ENCODE data around the gene SAMM50.

SAMM50 gene

DNA sequence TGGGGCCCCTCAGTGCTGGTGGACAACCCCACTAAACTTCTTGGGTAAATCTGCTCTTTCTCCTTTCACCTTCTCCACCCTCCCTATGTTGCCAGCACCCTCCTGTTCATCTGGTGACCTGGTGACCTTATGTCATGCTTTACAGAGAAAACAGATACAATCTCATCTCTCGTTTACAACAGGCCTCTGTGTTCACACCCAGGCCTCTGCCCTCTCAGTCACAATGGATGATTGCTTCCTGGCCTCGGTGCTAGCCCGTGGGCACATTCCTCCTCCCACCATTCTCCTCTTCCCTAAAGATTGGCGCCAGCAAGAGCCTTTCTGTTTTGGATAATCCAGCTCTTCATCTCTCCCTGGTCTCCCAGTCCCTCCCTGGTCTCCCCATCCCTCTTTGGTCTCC, 43.9 kb upstream of the SAMM50 start:
- Histone ChIP-seq H2AK5ac (ENCODE audit: low read depth, low read length) (no peak overlapping the region), H3K4me1 (ENCODE audit: control insufficient read depth in 2 of 2, insufficient read depth in 1 of 2, low read depth in 1 of 2, low read length in 2 of 2) (peaks cover 0 to 3% of the 10 kb centered on the region in 2 donors), H3K14ac (ENCODE audit: low read length) (no peak overlapping the region), H3K79me1 (ENCODE audit: low read depth, low read length) (no peaks in the 10 kb centered on the region), H4K91ac (ENCODE audit: low read depth, low read length, poor library complexity) (no peak overlapping the region), H2AFZ (ENCODE audit: low read length) (no peak overlapping the region), H2BK12ac (ENCODE audit: low read length) (no peak overlapping the region), H3K23ac (ENCODE audit: low read depth, low read length, poor library complexity) (no peak overlapping the region), H2BK120ac (ENCODE audit: low read depth, low read length) (no peak overlapping the region), H2BK15ac (ENCODE audit: low read length) (no peak overlapping the region), H3K36me3 (replicated peaks in 1 of 2; ENCODE audit: control insufficient read depth in 2 of 2, insufficient read depth in 2 of 2, low read length in 2 of 2) (no peaks in the 10 kb centered on the region), H3K9me3 (replicated peaks in 1 of 2; ENCODE audit: control insufficient read depth in 2 of 2, insufficient read depth in 1 of 2, low read depth in 1 of 2, low read length in 2 of 2) (peaks cover 0 to 3% of the 10 kb centered on the region in 2 donors), H3K4me3 (ENCODE audit: low read length in 2 of 2) (no peak overlapping the region), H3K18ac (ENCODE audit: low read length) (no peak overlapping the region), H4K8ac (ENCODE audit: low read depth, low read length) (no peak overlapping the region), H3K27ac (replicated peaks; ENCODE audit: low read length) (no peak overlapping the region), H3K4me2 (ENCODE audit: insufficient read depth, low read length, poor library complexity, severe bottlenecking) (no peak overlapping the region), H3K4ac (ENCODE audit: low read length) (no peak overlapping the region), H2BK5ac (ENCODE audit: low read length) (no peak overlapping the region), H3K9ac (ENCODE audit: low read depth, low read length, poor library complexity) (no peak overlapping the region), H3K27me3 (ENCODE audit: control insufficient read depth in 3 of 3, insufficient read depth in 3 of 3, low read depth in 1 of 3, low read length in 3 of 3) (peaks cover 0 to 31% (median 0%) of the 10 kb centered on the region in 3 experiments)
- DNase-seq (ENCODE audit: low spot score): no peak
- WGBS, 2 donors (ENCODE audit: extremely low coverage in 2 of 2, insufficient read length in 2 of 2, insufficient replicate concordance in 1 of 2): no CpG with 5 or more reads among the region's 4 CpGs

DNA sequence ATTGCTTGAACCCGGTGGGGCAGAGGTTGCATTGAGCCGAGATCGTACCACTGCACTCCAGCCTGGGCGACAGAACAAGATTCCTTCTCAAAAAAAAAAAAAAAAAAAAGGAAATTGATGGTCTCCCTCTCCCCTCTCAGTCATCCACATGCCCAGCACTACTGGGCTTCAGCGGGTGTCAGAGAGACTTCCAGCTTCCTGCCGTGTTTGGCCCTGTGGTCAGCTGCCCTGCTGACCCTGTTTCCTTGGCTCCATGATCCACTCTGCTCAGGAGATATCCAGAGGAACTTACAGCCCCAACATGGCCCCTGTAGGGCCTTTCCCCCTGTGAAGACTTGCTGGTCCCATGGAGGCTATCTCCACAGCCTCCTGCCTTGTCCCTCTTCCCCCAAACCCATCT, 37.7 kb upstream of the SAMM50 start:
- WGBS, 2 donors (ENCODE audit: extremely low coverage in 2 of 2, insufficient read length in 2 of 2, insufficient replicate concordance in 1 of 2): no CpG with 5 or more reads among the region's 6 CpGs
- H3K79me1 ChIP-seq (ENCODE audit: low read depth, low read length): no peaks in the 10 kb centered on the region
- H3K36me3 ChIP-seq (replicated peaks in 1 of 2; ENCODE audit: control insufficient read depth in 2 of 2, insufficient read depth in 2 of 2, low read length in 2 of 2): no peaks in the 10 kb centered on the region
- no peak overlapping the region for H4K91ac ChIP-seq (ENCODE audit: low read depth, low read length, poor library complexity)
- no peak overlapping the region for H3K4ac ChIP-seq (ENCODE audit: low read length)
- H2AFZ ChIP-seq (ENCODE audit: low read length): no peak overlapping the region
- H3K4me2 ChIP-seq (ENCODE audit: insufficient read depth, low read length, poor library complexity, severe bottlenecking): no peak overlapping the region
- peaks cover 0 to 5% (median 5%) of the 10 kb centered on the region in 3 experiments for H3K27me3 ChIP-seq (ENCODE audit: control insufficient read depth in 3 of 3, insufficient read depth in 3 of 3, low read depth in 1 of 3, low read length in 3 of 3)
- no peak overlapping the region for H2AK5ac ChIP-seq (ENCODE audit: low read depth, low read length)
- no peak overlapping the region for H2BK15ac ChIP-seq (ENCODE audit: low read length)
- H3K9ac ChIP-seq (ENCODE audit: low read depth, low read length, poor library complexity): no peak overlapping the region
- H3K4me1 ChIP-seq (ENCODE audit: control insufficient read depth in 2 of 2, insufficient read depth in 1 of 2, low read depth in 1 of 2, low read length in 2 of 2): peaks cover 12% of the 10 kb centered on the region in 2 donors
- no peak overlapping the region for H4K8ac ChIP-seq (ENCODE audit: low read depth, low read length)
- H2BK12ac ChIP-seq (ENCODE audit: low read length): no peak overlapping the region
- H3K23ac ChIP-seq (ENCODE audit: low read depth, low read length, poor library complexity): no peak overlapping the region
- H3K4me3 ChIP-seq (ENCODE audit: low read length in 2 of 2): no peak overlapping the region
- no peak overlapping the region for H3K14ac ChIP-seq (ENCODE audit: low read length)
- peak overlapping the region; percentile 51 for H3K18ac ChIP-seq (ENCODE audit: low read length)
- no peak overlapping the region for H2BK5ac ChIP-seq (ENCODE audit: low read length)
- no peak for DNase-seq (ENCODE audit: low spot score)
- H3K27ac ChIP-seq (replicated peaks; ENCODE audit: low read length): no peak overlapping the region
- peaks cover 0 to 3% of the 10 kb centered on the region in 2 donors for H3K9me3 ChIP-seq (replicated peaks in 1 of 2; ENCODE audit: control insufficient read depth in 2 of 2, insufficient read depth in 1 of 2, low read depth in 1 of 2, low read length in 2 of 2)
- no peak overlapping the region for H2BK120ac ChIP-seq (ENCODE audit: low read depth, low read length)

DNA sequence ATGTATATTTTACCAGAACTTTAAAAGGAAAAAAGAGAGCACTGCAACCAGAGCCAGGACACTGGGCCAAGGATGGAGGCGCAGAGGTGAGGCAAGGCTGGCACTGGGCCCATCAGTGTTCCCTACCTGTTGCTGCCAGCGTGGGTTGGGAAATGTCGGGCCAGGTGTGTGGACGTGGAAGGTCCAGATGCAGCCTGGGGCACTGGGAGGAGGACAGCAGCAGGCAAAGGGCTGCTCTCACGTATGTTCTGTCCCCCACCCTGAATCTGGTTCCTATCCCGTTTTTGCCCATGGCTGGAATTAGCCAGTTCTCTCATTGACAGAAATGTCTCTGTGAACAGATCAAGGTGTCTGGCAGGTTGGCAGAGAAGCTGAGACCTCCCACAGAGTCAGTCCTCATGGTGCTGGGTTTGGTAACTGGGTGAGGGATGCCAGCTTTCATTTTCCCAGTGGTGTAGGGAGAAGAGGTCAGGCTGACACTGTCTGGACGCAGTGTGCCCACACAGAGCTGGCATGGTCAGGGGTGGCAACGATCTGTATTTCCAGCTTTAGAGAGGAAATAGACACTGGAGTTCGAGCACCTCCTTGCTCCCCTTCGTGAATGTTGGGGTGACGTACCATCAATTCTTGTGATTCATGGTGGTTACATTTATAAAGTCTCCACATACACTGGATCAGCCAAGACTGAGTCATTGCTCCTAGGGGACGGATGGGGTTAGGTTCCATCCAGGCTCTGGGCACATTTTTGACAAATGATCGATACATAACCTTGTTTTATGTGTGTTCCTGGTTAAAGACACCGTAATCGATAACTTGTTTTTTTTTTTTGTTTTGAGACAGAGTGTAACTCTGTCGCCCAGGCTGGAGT, 35.9 kb upstream of the SAMM50 start:
- no peak overlapping the region for H2AK5ac ChIP-seq (ENCODE audit: low read depth, low read length)

DNA sequence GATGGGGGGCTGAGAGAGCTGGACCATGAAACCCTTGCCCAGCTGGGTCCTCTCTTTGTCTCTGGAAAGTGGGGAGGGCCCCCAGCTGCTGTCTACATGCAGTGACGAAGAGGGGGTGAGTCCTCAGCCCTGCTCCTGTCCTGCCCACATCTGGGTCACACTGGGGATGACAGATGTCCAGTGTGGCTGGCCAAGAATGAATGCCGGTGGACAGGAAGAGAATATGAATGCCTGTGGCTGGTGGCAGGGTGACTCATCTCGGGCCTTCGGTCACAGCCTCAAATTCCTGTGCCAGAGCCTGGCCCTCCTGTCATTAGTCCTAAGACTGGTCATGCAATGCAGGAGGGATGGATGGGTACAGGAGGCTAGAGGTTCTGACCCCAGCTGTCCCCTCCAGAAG, 33.9 kb upstream of the SAMM50 start:
- H2BK15ac ChIP-seq (ENCODE audit: low read length): peak overlapping the region; percentile 8
- DNase-seq (ENCODE audit: low spot score): no peak
- H2BK120ac ChIP-seq (ENCODE audit: low read depth, low read length): no peak overlapping the region
- H2BK12ac ChIP-seq (ENCODE audit: low read length): no peak overlapping the region
- peaks cover 0 to 5% (median 5%) of the 10 kb centered on the region in 3 experiments for H3K27me3 ChIP-seq (ENCODE audit: control insufficient read depth in 3 of 3, insufficient read depth in 3 of 3, low read depth in 1 of 3, low read length in 3 of 3)
- WGBS, 2 donors (ENCODE audit: extremely low coverage in 2 of 2, insufficient read length in 2 of 2, insufficient replicate concordance in 1 of 2): no CpG with 5 or more reads among the region's 4 CpGs
- H2AFZ ChIP-seq (ENCODE audit: low read length): peak overlapping the region; percentile 1
- no peak overlapping the region for H4K8ac ChIP-seq (ENCODE audit: low read depth, low read length)
- peak overlapping the region; percentile 1 for H2AK5ac ChIP-seq (ENCODE audit: low read depth, low read length)
- H3K18ac ChIP-seq (ENCODE audit: low read length): peak overlapping the region; percentile 87
- no peaks in the 10 kb centered on the region for H3K79me1 ChIP-seq (ENCODE audit: low read depth, low read length)
- H3K4me1 ChIP-seq (ENCODE audit: control insufficient read depth in 2 of 2, insufficient read depth in 1 of 2, low read depth in 1 of 2, low read length in 2 of 2): peaks cover 21 to 27% of the 10 kb centered on the region in 2 donors
- H3K23ac ChIP-seq (ENCODE audit: low read depth, low read length, poor library complexity): peak overlapping the region; percentile 45
- H3K36me3 ChIP-seq (replicated peaks in 1 of 2; ENCODE audit: control insufficient read depth in 2 of 2, insufficient read depth in 2 of 2, low read length in 2 of 2): no peaks in the 10 kb centered on the region
- no peak overlapping the region for H3K14ac ChIP-seq (ENCODE audit: low read length)
- H4K91ac ChIP-seq (ENCODE audit: low read depth, low read length, poor library complexity): no peak overlapping the region
- H3K4me2 ChIP-seq (ENCODE audit: insufficient read depth, low read length, poor library complexity, severe bottlenecking): no peak overlapping the region
- no peak overlapping the region for H3K4me3 ChIP-seq (ENCODE audit: low read length in 2 of 2)
- H3K27ac ChIP-seq (replicated peaks; ENCODE audit: low read length): no peak overlapping the region
- H3K4ac ChIP-seq (ENCODE audit: low read length): no peak overlapping the region
- no peak overlapping the region for H2BK5ac ChIP-seq (ENCODE audit: low read length)
- no peaks in the 10 kb centered on the region for H3K9me3 ChIP-seq (replicated peaks in 1 of 2; ENCODE audit: control insufficient read depth in 2 of 2, insufficient read depth in 1 of 2, low read depth in 1 of 2, low read length in 2 of 2)
- H3K9ac ChIP-seq (ENCODE audit: low read depth, low read length, poor library complexity): no peak overlapping the region

More for the DNA sequence above, 35.9 kb upstream of the SAMM50 start:
- Histone ChIP-seq H3K79me1 (ENCODE audit: low read depth, low read length) (no peaks in the 10 kb centered on the region), H3K4me1 (ENCODE audit: control insufficient read depth in 2 of 2, insufficient read depth in 1 of 2, low read depth in 1 of 2, low read length in 2 of 2) (peaks cover 12 to 14% of the 10 kb centered on the region in 2 donors), H3K4me3 (ENCODE audit: low read length in 2 of 2) (peak overlapping the region in 1 of 2 donors; percentile 27), H2BK5ac (ENCODE audit: low read length) (no peak overlapping the region), H3K4me2 (ENCODE audit: insufficient read depth, low read length, poor library complexity, severe bottlenecking) (no peak overlapping the region), H2BK12ac (ENCODE audit: low read length) (no peak overlapping the region), H3K18ac (ENCODE audit: low read length) (no peak overlapping the region), H3K9me3 (replicated peaks in 1 of 2; ENCODE audit: control insufficient read depth in 2 of 2, insufficient read depth in 1 of 2, low read depth in 1 of 2, low read length in 2 of 2) (peaks cover 0 to 3% of the 10 kb centered on the region in 2 donors), H3K9ac (ENCODE audit: low read depth, low read length, poor library complexity) (no peak overlapping the region), H4K91ac (ENCODE audit: low read depth, low read length, poor library complexity) (no peak overlapping the region), H3K4ac (ENCODE audit: low read length) (no peak overlapping the region), H3K36me3 (replicated peaks in 1 of 2; ENCODE audit: control insufficient read depth in 2 of 2, insufficient read depth in 2 of 2, low read length in 2 of 2) (no peaks in the 10 kb centered on the region), H2AFZ (ENCODE audit: low read length) (no peak overlapping the region), H3K14ac (ENCODE audit: low read length) (no peak overlapping the region), H4K8ac (ENCODE audit: low read depth, low read length) (no peak overlapping the region), H3K27ac (replicated peaks; ENCODE audit: low read length) (no peak overlapping the region), H2BK15ac (ENCODE audit: low read length) (no peak overlapping the region), H3K27me3 (ENCODE audit: control insufficient read depth in 3 of 3, insufficient read depth in 3 of 3, low read depth in 1 of 3, low read length in 3 of 3) (peaks cover 0 to 5% (median 5%) of the 10 kb centered on the region in 3 experiments), H2BK120ac (ENCODE audit: low read depth, low read length) (no peak overlapping the region), H3K23ac (ENCODE audit: low read depth, low read length, poor library complexity) (no peak overlapping the region)
- no peak for DNase-seq (ENCODE audit: low spot score)
- no CpG with 5 or more reads among the region's 16 CpGs for WGBS, 2 donors (ENCODE audit: extremely low coverage in 2 of 2, insufficient read length in 2 of 2, insufficient replicate concordance in 1 of 2)
